ENCODE measurements around the gene SLC4A4. TPM values are rescaled to one million over a fixed set of nuclear protein-coding genes. Genes with fewer than 3 reads are reported as not detected.

The SLC4A4 gene
- total RNA-seq, 2 donors from 2014 or later: 21.7 to 27.3 TPM

GRCh38 chr4:71411981-71412380 lies 73.2 kb downstream of the SLC4A4 start:
- Histone ChIP-seq H3K36me3 (no peaks in the 10 kb centered on the region), H3K27ac (no peak overlapping the region), H3K9me3 (peaks cover 0 to 7% of the 10 kb centered on the region in 2 donors), H3K4me1 (no peaks in the 10 kb centered on the region), H3K4me3 (no peak overlapping the region), H3K27me3 (no peaks in the 10 kb centered on the region)
- TF ChIP-seq CTCF (IDR thresholded peaks at IDR 0.05): no peak
- DNase-seq (ENCODE audit: low spot score): no peak

- Histone ChIP-seq H3K27ac (no peak overlapping the region), H3K36me3 (no peaks in the 10 kb centered on the region), H3K9me3 (no peaks in the 10 kb centered on the region), H3K27me3 (no peaks in the 10 kb centered on the region), H3K4me3 (no peak overlapping the region), H3K4me1 (no peaks in the 10 kb centered on the region)
- DNase-seq (ENCODE audit: low spot score): no peak
- TF ChIP-seq CTCF (IDR thresholded peaks at IDR 0.05): no peak
Observed at GRCh38 chr4:71415491-71415890, 76.7 kb downstream of the SLC4A4 start.

GRCh38 chr4:71417150-71417549 lies 78.3 kb downstream of the SLC4A4 start:
- no peak for DNase-seq (ENCODE audit: low spot score)
- no peak for TF ChIP-seq CTCF (IDR thresholded peaks at IDR 0.05)

GRCh38 chr4:71426381-71427042 lies 87.7 kb downstream of the SLC4A4 start:
- no peaks in the 10 kb centered on the region for H3K36me3 ChIP-seq
- DNase-seq (ENCODE audit: low spot score): no peak
- H3K9me3 ChIP-seq: no peaks in the 10 kb centered on the region
- no peaks in the 10 kb centered on the region for H3K27me3 ChIP-seq
- H3K27ac ChIP-seq: no peak overlapping the region
- no peak overlapping the region for H3K4me3 ChIP-seq
- no peaks in the 10 kb centered on the region for H3K4me1 ChIP-seq
- TF ChIP-seq CTCF (IDR thresholded peaks at IDR 0.05): no peak

More at GRCh38 chr4:71417150-71417549, 78.3 kb downstream of the SLC4A4 start:
- H3K4me3 ChIP-seq: no peak overlapping the region
- H3K4me1 ChIP-seq: no peaks in the 10 kb centered on the region
- H3K27ac ChIP-seq: no peak overlapping the region
- H3K9me3 ChIP-seq: no peaks in the 10 kb centered on the region
- H3K36me3 ChIP-seq: no peaks in the 10 kb centered on the region
- no peaks in the 10 kb centered on the region for H3K27me3 ChIP-seq

GRCh38 chr4:71429106-71429505 lies 90.3 kb downstream of the SLC4A4 start:
- no peak for TF ChIP-seq CTCF (IDR thresholded peaks at IDR 0.05)
- Histone ChIP-seq H3K4me1 (no peaks in the 10 kb centered on the region), H3K9me3 (no peaks in the 10 kb centered on the region), H3K36me3 (no peaks in the 10 kb centered on the region), H3K27me3 (no peaks in the 10 kb centered on the region), H3K27ac (no peak overlapping the region), H3K4me3 (no peak overlapping the region)
- DNase-seq (ENCODE audit: low spot score): no peak

GRCh38 chr4:71429962-71430361 lies 91.1 kb downstream of the SLC4A4 start:
- TF ChIP-seq CTCF (IDR thresholded peaks at IDR 0.05): no peak
- Histone ChIP-seq H3K27me3 (no peaks in the 10 kb centered on the region), H3K4me1 (no peaks in the 10 kb centered on the region), H3K9me3 (peaks cover 0 to 6% of the 10 kb centered on the region in 2 donors), H3K36me3 (no peaks in the 10 kb centered on the region), H3K27ac (no peak overlapping the region), H3K4me3 (no peak overlapping the region)
- no peak for DNase-seq (ENCODE audit: low spot score)
